ENCODE results near the gene CARD14. TPM values are rescaled to one million over a fixed set of nuclear protein-coding genes. Genes with fewer than 3 reads are reported as not detected.

The CARD14 gene
- total RNA-seq, 1 experiment from 2014 or later = 16.5 TPM

DNA sequence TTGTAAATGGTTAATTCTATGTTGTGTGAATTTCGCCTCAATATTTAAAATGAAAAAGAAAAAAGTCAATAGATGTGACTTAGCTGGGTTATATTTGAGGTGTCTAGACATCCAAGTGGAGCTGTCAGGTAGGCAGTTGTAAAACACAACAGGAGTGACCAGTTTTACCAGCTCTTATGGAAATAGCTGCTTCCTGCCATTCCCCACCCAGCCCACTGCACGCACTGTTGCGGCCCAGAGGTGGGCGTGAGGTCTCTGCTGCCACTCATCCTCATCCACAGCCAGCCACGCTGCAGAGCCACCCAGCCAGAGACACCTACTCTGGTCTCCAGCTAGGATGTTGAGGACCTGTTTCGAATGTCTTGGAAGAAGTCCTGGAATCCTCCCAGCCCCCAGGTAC lies 3.4 kb upstream of the CARD14 start:
- Histone ChIP-seq H4K20me1 (ENCODE audit: insufficient read depth) (no peaks in the 10 kb centered on the region), H3K36me3 (ENCODE audit: low read depth) (no peaks in the 10 kb centered on the region), H3K4me2 (no peak overlapping the region), H3K4me1 (replicated peaks; ENCODE audit: insufficient read depth) (peaks cover 12% of the 10 kb centered on the region), H3K9me3 (ENCODE audit: insufficient read depth, low read depth) (no peaks in the 10 kb centered on the region), H3K79me2 (ENCODE audit: low read depth) (no peaks in the 10 kb centered on the region), H3K27me3 (ENCODE audit: insufficient read depth, low read depth) (no peaks in the 10 kb centered on the region), H3F3A (ENCODE audit: insufficient read depth, low read depth) (no peaks in the 10 kb centered on the region), H3K4me3 (no peak overlapping the region), H3K27ac (no peak overlapping the region), H3K9me2 (ENCODE audit: insufficient read depth) (no peaks in the 10 kb centered on the region), H2AFZ (no peak overlapping the region)
- intact Hi-C loops (cut with micrococcal nuclease; ENCODE audit: unreplicated experiment) = no loop called here
- TF ChIP-seq EZH2 (IDR thresholded peaks at IDR 0.05; ENCODE audit: low read depth) = no peak
- DNase-seq = peak; percentile 29 to 53
- ChIA-PET CTCF (interaction anchor here (0.7 kb wide), 1 partner anchor 322 kb away, joined by 4 read pairs; no protein-coding TSS in a partner anchor), POLR2A (ENCODE audit: unreplicated experiment) (interaction anchor here (0.5 kb wide), 1 partner anchor 481 kb away, joined by 4 read pairs; no protein-coding TSS in a partner anchor)
- BruUV-seq (replicated peaks) = no TSS peak

DNA sequence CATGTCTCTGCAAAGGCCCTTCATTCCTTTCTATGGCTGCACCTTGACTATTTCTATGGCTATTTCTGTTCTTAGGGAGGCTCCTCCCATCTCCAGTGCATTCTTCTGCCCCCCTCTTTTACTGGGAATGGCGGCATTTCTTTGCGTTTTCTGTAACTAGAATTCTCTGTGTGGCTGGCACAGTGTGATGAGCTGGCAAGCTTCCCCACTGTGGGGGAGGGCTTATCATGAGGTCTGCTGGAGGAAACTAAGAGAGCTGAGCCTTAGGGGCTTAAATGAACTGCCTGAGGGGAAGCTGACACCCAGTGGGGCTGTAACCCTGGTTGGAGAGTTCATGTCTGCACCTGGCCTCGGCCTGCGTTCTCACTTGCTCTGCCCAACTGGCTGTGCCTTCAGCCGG lies 1.5 kb upstream of the CARD14 start:
- H3K4me2 ChIP-seq = no peak overlapping the region
- no peaks in the 10 kb centered on the region for H3K27me3 ChIP-seq (ENCODE audit: insufficient read depth, low read depth)
- no peaks in the 10 kb centered on the region for H4K20me1 ChIP-seq (ENCODE audit: insufficient read depth)
- no peaks in the 10 kb centered on the region for H3K9me3 ChIP-seq (ENCODE audit: insufficient read depth, low read depth)
- no peaks in the 10 kb centered on the region for H3K79me2 ChIP-seq (ENCODE audit: low read depth)
- ChIA-PET CTCF (no interaction called here), POLR2A (ENCODE audit: unreplicated experiment) (no interaction called here)
- no peak overlapping the region for H2AFZ ChIP-seq
- no peaks in the 10 kb centered on the region for H3F3A ChIP-seq (ENCODE audit: insufficient read depth, low read depth)
- no peak for TF ChIP-seq EZH2 (IDR thresholded peaks at IDR 0.05; ENCODE audit: low read depth)
- TF ChIP-seq, protein P1, sequence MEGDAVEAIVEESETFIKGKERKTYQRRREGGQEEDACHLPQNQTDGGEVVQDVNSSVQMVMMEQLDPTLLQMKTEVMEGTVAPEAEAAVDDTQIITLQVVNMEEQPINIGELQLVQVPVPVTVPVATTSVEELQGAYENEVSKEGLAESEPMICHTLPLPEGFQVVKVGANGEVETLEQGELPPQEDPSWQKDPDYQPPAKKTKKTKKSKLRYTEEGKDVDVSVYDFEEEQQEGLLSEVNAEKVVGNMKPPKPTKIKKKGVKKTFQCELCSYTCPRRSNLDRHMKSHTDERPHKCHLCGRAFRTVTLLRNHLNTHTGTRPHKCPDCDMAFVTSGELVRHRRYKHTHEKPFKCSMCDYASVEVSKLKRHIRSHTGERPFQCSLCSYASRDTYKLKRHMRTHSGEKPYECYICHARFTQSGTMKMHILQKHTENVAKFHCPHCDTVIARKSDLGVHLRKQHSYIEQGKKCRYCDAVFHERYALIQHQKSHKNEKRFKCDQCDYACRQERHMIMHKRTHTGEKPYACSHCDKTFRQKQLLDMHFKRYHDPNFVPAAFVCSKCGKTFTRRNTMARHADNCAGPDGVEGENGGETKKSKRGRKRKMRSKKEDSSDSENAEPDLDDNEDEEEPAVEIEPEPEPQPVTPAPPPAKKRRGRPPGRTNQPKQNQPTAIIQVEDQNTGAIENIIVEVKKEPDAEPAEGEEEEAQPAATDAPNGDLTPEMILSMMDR (conservative IDR thresholded peaks at IDR 0.05) = no peak
- no peaks in the 10 kb centered on the region for H3K36me3 ChIP-seq (ENCODE audit: low read depth)
- H3K9me2 ChIP-seq (ENCODE audit: insufficient read depth) = no peaks in the 10 kb centered on the region
- H3K27ac ChIP-seq = no peak overlapping the region
- peaks cover 12% of the 10 kb centered on the region for H3K4me1 ChIP-seq (replicated peaks; ENCODE audit: insufficient read depth)
- intact Hi-C loops (cut with micrococcal nuclease; ENCODE audit: unreplicated experiment) = no loop called here
- BruUV-seq (replicated peaks) = no TSS peak
- H3K4me3 ChIP-seq = no peak overlapping the region
- DNase-seq = no peak

- DNase-seq = no peak
- Histone ChIP-seq H3K4me2 (peak overlapping the region; percentile 81; the same call in 1 of the 2 replicates), H3K36me3 (ENCODE audit: low read depth) (no peaks in the 10 kb centered on the region), H3K27ac (no peak overlapping the region), H3K4me1 (replicated peaks; ENCODE audit: insufficient read depth) (peaks cover 12% of the 10 kb centered on the region), H4K20me1 (ENCODE audit: insufficient read depth) (no peaks in the 10 kb centered on the region), H3F3A (ENCODE audit: insufficient read depth, low read depth) (no peaks in the 10 kb centered on the region), H3K27me3 (ENCODE audit: insufficient read depth, low read depth) (no peaks in the 10 kb centered on the region), H3K9me3 (ENCODE audit: insufficient read depth, low read depth) (no peaks in the 10 kb centered on the region), H3K4me3 (no peak overlapping the region), H3K9me2 (ENCODE audit: insufficient read depth) (no peaks in the 10 kb centered on the region), H3K79me2 (ENCODE audit: low read depth) (no peaks in the 10 kb centered on the region), H2AFZ (no peak overlapping the region)
- TF ChIP-seq, protein P1 (conservative IDR thresholded peaks at IDR 0.05) = no peak
- no peak for TF ChIP-seq EZH2 (IDR thresholded peaks at IDR 0.05; ENCODE audit: low read depth)
- CTCF ChIA-PET = no interaction called here
- intact Hi-C loops (cut with micrococcal nuclease; ENCODE audit: unreplicated experiment) = no loop called here
- POLR2A ChIA-PET (ENCODE audit: unreplicated experiment) = no interaction called here
- BruUV-seq (replicated peaks) = no TSS peak
Observed at GRCh38 chr17:80169107-80169506, 723 bp upstream of the CARD14 start.

- Histone ChIP-seq H3K4me1 (replicated peaks; ENCODE audit: insufficient read depth) (peaks cover 18% of the 10 kb centered on the region), H3K79me2 (ENCODE audit: low read depth) (no peaks in the 10 kb centered on the region), H3K27me3 (ENCODE audit: insufficient read depth, low read depth) (no peaks in the 10 kb centered on the region), H4K20me1 (ENCODE audit: insufficient read depth) (no peaks in the 10 kb centered on the region), H3F3A (ENCODE audit: insufficient read depth, low read depth) (no peaks in the 10 kb centered on the region), H3K4me2 (no peak overlapping the region), H3K9me2 (ENCODE audit: insufficient read depth) (no peaks in the 10 kb centered on the region), H3K36me3 (ENCODE audit: low read depth) (no peaks in the 10 kb centered on the region), H2AFZ (no peak overlapping the region), H3K9me3 (ENCODE audit: insufficient read depth, low read depth) (no peaks in the 10 kb centered on the region), H3K27ac (no peak overlapping the region), H3K4me3 (no peak overlapping the region)
- CTCF ChIA-PET = no interaction called here
- intact Hi-C loops (cut with micrococcal nuclease; ENCODE audit: unreplicated experiment) = no loop called here
- no peak for TF ChIP-seq EZH2 (IDR thresholded peaks at IDR 0.05; ENCODE audit: low read depth)
- TF ChIP-seq, protein P1 (conservative IDR thresholded peaks at IDR 0.05) = no peak
- no peak for DNase-seq
- no TSS peak for BruUV-seq (replicated peaks)
- POLR2A ChIA-PET (ENCODE audit: unreplicated experiment) = interaction anchor here (0.5 kb wide), 1 partner anchor 26 kb away, joined by 5 read pairs; no protein-coding TSS in a partner anchor
Observed at GRCh38 chr17:80171681-80172080, 1.9 kb downstream of the CARD14 start.

All from PC-9 (cell line).